ENCODE measurements around the gene MDGA2.
"Not testable (repeated sequence)": the region's sequence is repeated elsewhere in the genome, so short reads cannot be mapped to it uniquely, and the experiment has no call there.

The MDGA2 gene

DNA sequence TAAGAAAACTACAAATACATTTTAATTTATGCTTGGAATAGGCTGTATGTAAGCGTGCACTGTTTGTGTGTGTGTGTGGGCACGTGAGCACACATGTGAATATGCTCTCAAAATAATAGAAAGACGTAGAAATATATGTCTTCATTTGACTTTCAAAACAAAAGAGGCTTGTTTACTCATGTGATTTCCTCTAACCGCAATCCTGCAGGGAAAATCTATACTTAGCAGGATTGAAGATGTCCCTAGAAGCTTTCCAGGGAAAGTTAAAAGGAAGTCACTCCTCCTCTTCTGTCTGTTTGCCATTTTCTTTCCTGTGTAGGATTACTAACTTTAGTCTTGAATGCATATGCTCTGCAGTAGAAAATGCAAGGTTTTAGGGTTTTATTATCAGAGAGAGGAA lies 404.7 kb downstream of the MDGA2 start:
- no peak for DNase-seq
- no peak for ATAC-seq
- Mint-ChIP-seq H3K4me3 (no peak overlapping the region), H3K27me3 (no peaks in the 10 kb centered on the region), H3K9me3 (no peaks in the 10 kb centered on the region), H3K27ac (no peak overlapping the region), H3K4me1 (no peaks in the 10 kb centered on the region)

DNA sequence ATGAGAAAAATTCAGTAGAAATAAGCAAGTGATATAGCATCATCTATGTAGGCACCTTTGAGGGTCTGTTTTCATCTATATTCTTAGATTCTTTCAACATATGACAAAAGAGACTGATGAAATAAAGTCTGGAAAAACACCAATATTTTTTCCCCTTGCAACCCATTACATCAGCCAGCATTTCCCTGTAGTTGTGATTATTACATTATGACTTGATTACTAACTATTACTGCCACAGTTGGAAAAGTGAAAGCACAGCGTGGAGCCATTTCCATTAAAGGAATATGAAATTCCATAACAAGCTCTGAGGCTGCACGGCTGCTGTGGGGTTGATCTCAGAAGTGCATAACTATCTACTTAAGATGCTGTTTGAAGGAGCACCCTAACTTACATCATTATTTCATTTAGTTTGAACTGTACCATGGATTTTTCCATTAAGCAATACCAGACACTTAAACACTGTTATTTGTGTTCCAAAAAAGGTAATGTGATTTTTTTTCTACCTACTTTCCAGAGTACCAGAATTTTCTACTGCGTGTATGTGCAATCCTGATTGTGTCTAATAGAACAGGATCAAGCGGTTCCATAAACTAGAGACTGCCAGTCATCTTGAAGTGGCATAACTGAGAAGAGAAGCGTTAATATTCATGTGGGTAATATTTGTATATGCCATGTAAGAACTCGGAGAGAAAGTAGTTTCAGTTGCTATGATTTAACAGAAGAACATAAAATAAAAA lies 405.5 kb downstream of the MDGA2 start:
- DNase-seq (no peak), ATAC-seq (no peak)
- Mint-ChIP-seq H3K4me1 (no peaks in the 10 kb centered on the region), H3K27me3 (no peaks in the 10 kb centered on the region), H3K9me3 (no peaks in the 10 kb centered on the region), H3K4me3 (no peak overlapping the region), H3K27ac (no peak overlapping the region)

DNA sequence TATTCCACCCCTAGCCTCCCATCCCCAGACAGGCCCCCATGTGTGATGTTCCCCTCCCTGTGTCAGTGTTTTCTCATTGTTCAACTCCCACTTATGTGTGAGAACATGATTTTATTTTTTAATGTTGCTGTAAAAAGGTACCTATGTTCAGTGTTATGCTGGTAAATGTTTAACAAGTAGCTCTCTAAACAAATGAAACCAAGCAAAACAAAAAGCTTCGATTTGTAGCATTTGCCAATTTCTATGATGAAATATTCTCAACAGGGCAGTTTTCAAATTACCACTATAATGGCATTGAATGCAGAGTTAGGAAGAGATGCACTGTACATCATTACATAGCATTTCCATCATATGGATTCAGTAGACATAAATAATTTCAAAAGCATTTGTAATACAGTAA lies 410.6 kb downstream of the MDGA2 start:
- Mint-ChIP-seq H3K27ac (no peak overlapping the region), H3K9me3 (no peaks in the 10 kb centered on the region), H3K4me1 (no peaks in the 10 kb centered on the region), H3K27me3 (no peaks in the 10 kb centered on the region), H3K4me3 (no peak overlapping the region)
- no peak for ATAC-seq
- no peak for DNase-seq

DNA sequence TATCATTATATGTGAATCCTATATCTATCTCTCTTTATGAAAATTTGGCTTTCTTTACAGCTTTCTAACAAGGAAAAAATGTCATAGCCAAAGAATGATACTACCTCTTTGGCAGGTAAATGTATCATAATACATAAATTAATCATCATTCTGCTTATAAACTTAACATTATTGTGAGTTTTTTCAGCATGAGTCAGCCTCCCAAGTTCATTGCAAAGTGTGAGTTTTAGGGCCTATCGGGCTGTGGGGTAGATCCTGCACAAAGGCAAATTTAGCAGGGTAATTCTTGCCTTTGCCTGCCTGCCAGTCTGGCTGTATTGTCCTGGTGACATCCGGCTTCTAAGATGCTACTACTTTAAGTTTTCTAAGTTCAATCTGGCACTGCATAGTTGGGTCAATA lies 412.6 kb downstream of the MDGA2 start:
- ATAC-seq, result no peak
- Mint-ChIP-seq H3K27ac (no peak overlapping the region), H3K27me3 (no peaks in the 10 kb centered on the region), H3K4me1 (no peaks in the 10 kb centered on the region), H3K9me3 (no peaks in the 10 kb centered on the region), H3K4me3 (no peak overlapping the region)
- no peak for DNase-seq

DNA sequence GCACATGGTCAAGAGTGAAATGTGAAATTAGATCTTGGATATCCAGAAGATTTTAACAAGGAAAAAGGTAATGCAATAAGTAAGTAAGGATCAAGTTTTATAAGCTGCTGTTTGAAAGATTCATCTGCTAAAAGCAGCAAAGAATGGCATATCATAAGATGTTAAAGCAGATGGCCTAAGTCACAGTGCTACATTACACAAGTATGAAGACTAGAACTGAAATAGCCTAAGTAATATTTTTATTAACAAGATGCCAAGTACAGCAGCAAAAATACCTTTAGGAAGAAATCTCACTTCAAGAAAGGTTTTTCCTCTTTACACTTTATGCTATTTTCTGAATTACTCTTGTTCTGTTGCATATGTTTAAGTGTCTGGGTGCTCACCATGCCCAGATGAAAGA lies 414.1 kb downstream of the MDGA2 start:
- no peaks in the 10 kb centered on the region for H3K27me3 Mint-ChIP-seq
- H3K9me3 Mint-ChIP-seq, result no peaks in the 10 kb centered on the region
- DNase-seq, result no peak
- ATAC-seq, result no peak
- no peak overlapping the region for H3K27ac Mint-ChIP-seq
- no peak overlapping the region for H3K4me3 Mint-ChIP-seq
- H3K4me1 Mint-ChIP-seq, result no peaks in the 10 kb centered on the region

DNA sequence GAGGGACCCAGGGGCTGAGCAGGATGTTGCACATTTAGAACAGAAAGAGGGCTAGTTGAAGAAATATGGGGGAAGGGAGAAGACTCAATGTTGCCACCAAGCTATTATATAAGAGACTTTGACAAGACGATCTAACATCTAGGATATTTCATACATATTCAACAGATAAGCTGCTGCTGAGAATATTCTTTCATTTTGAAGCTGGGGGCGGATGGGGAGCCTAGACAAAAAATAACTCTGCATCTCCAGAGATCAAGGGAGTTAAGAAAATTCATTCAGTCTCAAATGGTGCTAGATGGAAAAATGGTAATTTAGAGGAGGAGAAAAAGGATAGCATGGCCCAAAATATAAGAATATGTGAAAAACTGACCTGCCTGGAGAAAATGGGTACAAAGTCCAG lies 415.6 kb downstream of the MDGA2 start:
- H3K27ac Mint-ChIP-seq, result no peak overlapping the region
- no peak for DNase-seq
- no peak for ATAC-seq
- no peak overlapping the region for H3K4me3 Mint-ChIP-seq
- H3K27me3 Mint-ChIP-seq, result no peaks in the 10 kb centered on the region
- no peaks in the 10 kb centered on the region for H3K4me1 Mint-ChIP-seq
- peaks cover 7 to 8% of the 10 kb centered on the region in 2 donors for H3K9me3 Mint-ChIP-seq

DNA sequence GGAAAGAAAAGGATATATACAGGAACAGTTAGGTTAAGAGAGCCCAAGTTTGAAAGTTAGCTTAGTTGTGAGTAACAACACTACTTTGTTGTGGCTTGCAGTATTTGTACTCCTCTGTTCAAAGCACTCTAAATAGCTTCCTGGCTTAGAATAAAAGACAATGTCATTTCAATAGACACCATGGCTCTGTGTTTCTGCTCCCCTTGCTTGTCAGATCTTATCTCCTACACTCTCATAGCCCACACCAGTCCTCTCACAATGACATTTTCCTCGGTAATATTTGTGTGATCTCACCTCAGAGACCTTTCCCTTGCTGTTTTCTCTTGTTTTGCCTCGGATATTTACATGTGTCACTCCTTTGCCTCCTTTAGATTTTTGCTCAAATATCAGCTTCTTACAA lies 418.4 kb downstream of the MDGA2 start:
- Mint-ChIP-seq H3K27me3 (no peaks in the 10 kb centered on the region), H3K4me3 (no peak overlapping the region), H3K9me3 (peaks cover 15 to 27% of the 10 kb centered on the region in 2 donors), H3K4me1 (no peaks in the 10 kb centered on the region), H3K27ac (no peak overlapping the region)
- ATAC-seq, result no peak
- DNase-seq, result no peak

DNA sequence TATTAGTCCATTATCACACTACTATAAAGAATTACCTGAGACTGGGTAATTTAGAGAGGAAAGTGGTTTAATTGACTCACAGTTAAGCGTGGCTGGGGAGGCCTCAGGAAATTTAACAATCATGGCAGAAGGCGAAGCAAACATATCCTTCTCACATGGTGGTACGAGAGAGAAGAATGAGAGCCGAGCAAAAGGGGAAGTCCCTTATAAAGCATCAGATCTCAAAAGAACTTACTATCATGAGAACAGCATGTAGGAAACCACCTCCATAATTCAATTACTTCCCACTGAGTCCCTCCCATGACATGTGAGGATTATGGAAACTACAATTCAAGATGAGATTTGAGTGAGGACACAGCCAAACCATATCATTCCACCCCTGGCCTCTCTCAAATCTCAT lies 422.6 kb downstream of the MDGA2 start:
- Mint-ChIP-seq H3K4me1 (no peaks in the 10 kb centered on the region), H3K9me3 (peaks cover 15 to 27% of the 10 kb centered on the region in 2 donors), H3K4me3 (no peak overlapping the region), H3K27me3 (no peaks in the 10 kb centered on the region), H3K27ac (no peak overlapping the region)
- DNase-seq (no peak), ATAC-seq (no peak)

DNA sequence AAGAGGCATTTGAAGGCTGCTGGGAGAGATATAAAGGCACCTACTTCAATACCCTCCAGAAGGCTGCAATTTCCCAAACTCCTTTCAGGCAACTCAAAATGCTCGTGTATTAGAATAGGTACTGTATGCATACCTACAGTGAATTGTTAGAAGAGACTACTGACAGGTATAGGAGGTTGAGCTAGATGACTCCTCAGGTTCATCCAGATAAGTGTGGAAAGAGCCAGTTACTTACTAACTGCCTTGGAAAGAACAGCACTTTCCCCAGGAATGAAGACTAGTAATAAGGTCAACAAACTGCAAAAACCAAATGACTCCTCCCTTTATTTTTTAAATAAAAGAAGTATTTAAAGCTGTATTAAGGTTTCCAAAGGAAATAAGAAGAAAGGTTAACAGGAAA lies 429.0 kb downstream of the MDGA2 start:
- Mint-ChIP-seq H3K27ac (no peak overlapping the region), H3K4me1 (no peaks in the 10 kb centered on the region), H3K27me3 (no peaks in the 10 kb centered on the region), H3K4me3 (no peak overlapping the region), H3K9me3 (no peaks in the 10 kb centered on the region)
- DNase-seq, result no peak
- no peak for ATAC-seq

DNA sequence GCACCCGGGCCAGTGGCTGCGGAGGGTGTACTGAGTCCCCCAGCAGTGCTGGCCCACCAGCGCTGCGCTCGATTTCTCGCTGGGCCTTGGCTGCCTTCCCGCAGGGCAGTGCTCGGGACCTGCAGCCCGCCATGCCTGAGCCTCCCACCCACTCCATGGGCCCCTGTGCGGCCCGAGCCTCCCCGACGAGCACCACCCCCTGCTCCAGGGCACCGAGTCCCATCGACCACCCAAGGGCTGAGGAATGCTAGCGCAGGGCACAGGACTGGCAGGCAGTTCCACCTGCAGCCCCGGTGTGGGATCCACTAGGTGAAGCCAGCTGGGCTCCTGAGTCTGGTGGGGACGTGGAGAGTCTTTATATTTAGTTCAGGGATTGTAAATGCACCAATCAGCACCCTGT lies 432.8 kb downstream of the MDGA2 start:
- not testable (repeated sequence) for H3K4me1 Mint-ChIP-seq, H3K9me3 Mint-ChIP-seq, DNase-seq, H3K27me3 Mint-ChIP-seq, H3K27ac Mint-ChIP-seq, ATAC-seq, H3K4me3 Mint-ChIP-seq

DNA sequence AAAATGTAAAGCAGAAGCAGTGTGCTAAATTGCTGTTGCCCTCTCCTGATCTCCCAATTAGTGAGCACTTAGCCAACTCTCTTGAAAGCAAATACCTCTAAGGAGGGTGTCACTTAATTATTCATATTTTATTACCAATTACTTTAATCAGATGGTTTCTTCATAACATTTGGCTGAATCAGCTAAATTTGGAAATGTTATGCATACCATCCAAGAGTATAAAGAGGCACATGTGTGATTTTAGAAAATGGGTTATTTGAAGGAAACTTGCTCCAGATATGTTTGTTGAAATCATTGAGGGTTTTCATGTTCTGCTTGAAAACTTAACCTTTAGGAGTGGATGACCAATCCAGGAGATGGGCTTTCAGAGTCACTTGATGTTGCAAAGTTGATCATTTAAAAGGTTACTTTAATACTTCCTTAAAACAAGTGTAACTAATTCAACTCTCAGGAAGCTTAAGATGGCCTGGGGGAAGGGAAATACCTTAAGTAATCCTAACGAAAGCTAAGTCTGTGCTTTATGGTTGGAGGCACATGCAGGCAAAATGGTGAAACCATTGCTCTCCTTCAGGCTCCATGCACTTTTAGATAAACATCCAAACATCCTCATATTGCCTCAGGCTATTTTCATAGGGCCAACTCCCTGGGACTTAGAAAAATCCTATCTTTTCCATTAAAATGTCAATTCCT lies 434.5 kb downstream of the MDGA2 start:
- no peak overlapping the region for H3K27ac Mint-ChIP-seq
- DNase-seq (no peak), ATAC-seq (no peak)

DNA sequence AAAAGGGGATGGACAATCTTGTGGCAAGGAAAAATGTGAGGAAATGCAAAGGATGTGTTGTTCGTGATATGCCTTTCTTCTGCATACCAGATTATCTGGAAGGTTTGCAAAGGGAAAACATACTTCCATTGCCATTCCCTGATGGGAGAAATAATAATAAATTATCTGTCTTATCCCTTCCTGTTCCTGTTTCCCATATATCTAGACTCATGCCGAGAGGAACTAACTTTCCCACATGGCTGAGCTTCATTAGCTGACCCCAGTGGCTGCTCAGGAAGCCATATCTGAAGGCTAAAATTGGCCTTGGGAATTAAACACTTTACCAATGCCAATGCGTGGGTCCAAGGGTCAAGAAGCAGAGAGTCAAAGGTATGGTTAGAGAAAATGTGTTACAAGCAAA lies 439.8 kb downstream of the MDGA2 start:
- Mint-ChIP-seq H3K27me3 (no peaks in the 10 kb centered on the region), H3K9me3 (no peaks in the 10 kb centered on the region), H3K4me1 (no peaks in the 10 kb centered on the region), H3K27ac (no peak overlapping the region), H3K4me3 (no peak overlapping the region)
- ATAC-seq (no peak), DNase-seq (no peak)

More for the DNA sequence above, 434.5 kb downstream of the MDGA2 start:
- H3K4me1 Mint-ChIP-seq, result no peaks in the 10 kb centered on the region
- H3K4me3 Mint-ChIP-seq, result no peak overlapping the region
- no peaks in the 10 kb centered on the region for H3K9me3 Mint-ChIP-seq
- no peaks in the 10 kb centered on the region for H3K27me3 Mint-ChIP-seq

DNA sequence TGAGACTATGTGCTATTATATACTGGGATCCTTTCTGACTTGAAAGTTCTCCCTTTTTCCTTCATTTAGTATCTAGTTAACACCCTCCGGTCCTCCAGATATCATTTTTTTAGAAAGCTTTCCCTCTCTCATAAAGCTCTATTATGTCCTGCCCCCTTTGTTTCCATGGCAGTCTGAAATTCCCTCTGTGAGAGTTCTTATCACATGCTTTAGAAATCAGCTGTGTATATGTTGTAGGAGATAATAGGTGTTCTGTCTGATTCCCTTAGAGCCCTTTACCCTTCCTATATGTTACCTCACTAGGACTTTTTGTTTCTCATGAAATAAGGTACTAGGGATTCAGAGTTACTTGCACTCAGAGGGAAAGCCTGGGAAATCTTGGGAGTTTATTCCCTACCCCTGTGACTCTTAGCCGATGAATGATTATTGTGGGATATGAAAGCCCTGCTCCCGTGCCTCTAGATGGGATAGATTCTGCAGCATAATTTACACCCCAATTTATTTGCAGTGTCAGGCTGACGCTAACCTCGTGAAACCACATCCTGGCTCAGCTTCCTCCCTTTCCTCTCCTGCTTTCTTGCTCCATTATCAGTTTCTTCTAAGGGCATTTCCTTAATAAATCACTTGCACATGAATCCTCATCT lies 448.4 kb downstream of the MDGA2 start:
- Mint-ChIP-seq H3K9me3 (peaks cover 0 to 5% of the 10 kb centered on the region in 2 donors), H3K4me1 (peaks cover 5% of the 10 kb centered on the region), H3K27ac (peak overlapping the region in 1 of 2 donors; percentile 72), H3K27me3 (no peaks in the 10 kb centered on the region), H3K4me3 (peak overlapping the region in 1 of 2 donors; percentile 28)
- no peak for ATAC-seq
- no peak for DNase-seq

DNA sequence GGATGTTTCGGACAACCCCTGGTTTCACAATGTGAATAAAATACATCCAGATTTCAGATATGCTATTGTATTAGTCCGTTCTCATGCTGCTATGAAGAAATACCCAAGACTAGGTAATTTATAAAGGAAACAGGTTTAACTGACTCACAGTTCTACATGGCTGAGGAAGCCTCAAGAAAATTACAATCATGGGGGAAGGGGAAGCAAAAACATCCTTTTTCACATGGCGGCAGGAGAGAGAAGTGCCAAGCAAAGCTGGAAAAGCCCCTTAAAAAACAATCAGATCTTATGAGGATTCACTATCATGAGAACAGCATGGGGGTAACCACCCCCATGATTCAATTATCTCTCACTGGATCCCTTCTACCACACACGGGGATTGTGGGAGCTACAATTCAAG lies 451.7 kb downstream of the MDGA2 start:
- H3K4me3 Mint-ChIP-seq, result no peak overlapping the region
- peaks cover 5% of the 10 kb centered on the region for H3K4me1 Mint-ChIP-seq
- no peak for DNase-seq
- H3K9me3 Mint-ChIP-seq, result peaks cover 0 to 5% of the 10 kb centered on the region in 2 donors
- no peak for ATAC-seq
- H3K27ac Mint-ChIP-seq, result no peak overlapping the region
- H3K27me3 Mint-ChIP-seq, result no peaks in the 10 kb centered on the region

DNA sequence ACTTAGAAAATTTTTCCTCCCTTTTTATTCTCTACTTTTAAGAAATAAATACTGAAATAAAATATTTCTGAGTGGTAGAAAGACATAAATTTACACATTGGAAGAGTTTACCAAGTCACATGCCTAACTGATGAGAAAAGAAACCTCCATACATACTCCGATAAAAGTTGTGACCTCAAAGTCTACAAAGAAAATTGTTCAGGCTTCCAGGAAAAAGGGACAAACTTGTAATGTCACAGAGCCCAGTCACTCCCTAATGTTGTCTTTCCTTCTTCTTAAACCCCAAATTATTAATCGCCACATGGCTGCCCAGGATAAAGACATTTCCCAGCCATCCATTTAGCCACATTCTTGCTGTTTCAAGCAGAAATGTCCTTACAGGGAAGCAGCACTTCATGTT lies 455.3 kb downstream of the MDGA2 start:
- no peak overlapping the region for H3K27ac Mint-ChIP-seq
- ATAC-seq (no peak), DNase-seq (no peak)
- H3K4me1 Mint-ChIP-seq, result no peaks in the 10 kb centered on the region
- no peaks in the 10 kb centered on the region for H3K27me3 Mint-ChIP-seq
- peaks cover 0 to 5% of the 10 kb centered on the region in 2 donors for H3K9me3 Mint-ChIP-seq
- H3K4me3 Mint-ChIP-seq, result no peak overlapping the region

DNA sequence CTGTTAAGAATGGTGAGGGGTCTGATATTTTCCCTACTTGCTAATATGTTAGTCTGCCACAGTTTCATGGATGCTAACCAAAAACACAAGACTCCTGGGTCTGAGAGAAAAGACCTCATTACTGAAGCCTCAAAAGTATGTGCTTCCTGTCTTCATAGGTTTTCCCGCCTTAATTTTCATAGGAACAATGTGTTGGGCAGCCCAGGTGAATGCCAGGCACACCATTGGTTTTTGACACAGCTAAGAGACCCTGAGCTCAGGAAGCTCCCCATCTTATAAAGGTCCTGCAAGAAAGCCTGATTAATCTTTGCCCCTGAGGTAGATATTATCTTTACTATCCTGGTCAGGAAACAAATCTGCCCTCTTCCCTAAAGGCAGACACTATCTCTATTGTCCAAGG lies 464.1 kb downstream of the MDGA2 start:
- Mint-ChIP-seq H3K4me1 (no peaks in the 10 kb centered on the region), H3K9me3 (peaks cover 0 to 5% of the 10 kb centered on the region in 2 donors), H3K4me3 (no peak overlapping the region), H3K27me3 (no peaks in the 10 kb centered on the region), H3K27ac (peak overlapping the region in 1 of 2 donors; percentile 22)
- no peak for ATAC-seq
- DNase-seq, result no peak

Data from stimulated activated naive CD8-positive, alpha-beta T cell treated with anti-CD3 and anti-CD28 coated beads, Interleukin-15, amount 100 ng/mL, for 72 hours (primary cell).